22Rv1 (cell line): ENCODE results near the gene RBM27.
"Not testable (repeated sequence)": the region's sequence is repeated elsewhere in the genome, so short reads cannot be mapped to it uniquely, and the experiment has no call there.

ENCODE experiments used
- H3K27ac ChIP-seq: fragments of 450-650 bp; 2 replicates; pipeline ENCODE4 v1.5.1; 2017
- ZFX ChIP-seq: fragments of 450-650 bp; IDR thresholded peaks from 2 replicates; pipeline ENCODE4 v1.6.1; 2017; ENCODE audit warnings: antibody characterized with exemption, borderline replicate concordance
- TF ChIP-seq, protein P1 (sequence below): fragments of 450-650 bp; IDR thresholded peaks from 2 replicates; pipeline ENCODE4 v1.5.1; 2017; ENCODE audit warnings: mild to moderate bottlenecking

Gene RBM27

DNA sequence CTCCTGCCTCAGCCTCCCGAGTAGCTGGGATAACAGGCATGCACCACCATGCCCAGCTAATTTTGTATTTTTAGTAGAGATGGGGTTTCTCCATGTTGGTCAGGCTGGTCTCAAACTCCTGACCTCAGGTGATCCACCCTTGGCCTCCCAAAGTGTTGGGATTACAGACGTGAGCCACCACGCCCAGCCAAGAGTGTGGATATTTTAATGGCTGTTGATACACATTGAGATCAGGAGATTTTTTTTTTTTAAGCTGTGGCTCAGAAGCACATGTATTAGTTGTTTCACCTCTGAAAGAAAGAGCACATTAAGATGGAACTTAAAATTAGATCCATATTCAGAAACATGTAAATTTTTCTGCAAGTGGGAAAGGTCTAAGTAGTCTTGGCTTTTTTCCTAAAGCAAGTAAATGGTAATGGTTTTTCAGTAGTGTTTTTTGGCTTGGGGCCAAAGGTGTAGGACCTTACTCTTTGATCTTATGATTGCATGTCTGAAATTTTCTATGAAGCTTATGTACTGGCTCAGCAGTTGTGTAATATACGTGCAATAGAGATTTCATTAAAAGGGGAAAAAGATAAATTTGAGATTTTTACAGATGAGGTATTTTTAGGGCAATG is 9.9 kb downstream of the RBM27 start:
- peak overlapping the region; percentile 3; the same call in 1 of the 2 replicates for H3K27ac ChIP-seq
- TF ChIP-seq ZFX: no peak
- TF ChIP-seq, protein P1, sequence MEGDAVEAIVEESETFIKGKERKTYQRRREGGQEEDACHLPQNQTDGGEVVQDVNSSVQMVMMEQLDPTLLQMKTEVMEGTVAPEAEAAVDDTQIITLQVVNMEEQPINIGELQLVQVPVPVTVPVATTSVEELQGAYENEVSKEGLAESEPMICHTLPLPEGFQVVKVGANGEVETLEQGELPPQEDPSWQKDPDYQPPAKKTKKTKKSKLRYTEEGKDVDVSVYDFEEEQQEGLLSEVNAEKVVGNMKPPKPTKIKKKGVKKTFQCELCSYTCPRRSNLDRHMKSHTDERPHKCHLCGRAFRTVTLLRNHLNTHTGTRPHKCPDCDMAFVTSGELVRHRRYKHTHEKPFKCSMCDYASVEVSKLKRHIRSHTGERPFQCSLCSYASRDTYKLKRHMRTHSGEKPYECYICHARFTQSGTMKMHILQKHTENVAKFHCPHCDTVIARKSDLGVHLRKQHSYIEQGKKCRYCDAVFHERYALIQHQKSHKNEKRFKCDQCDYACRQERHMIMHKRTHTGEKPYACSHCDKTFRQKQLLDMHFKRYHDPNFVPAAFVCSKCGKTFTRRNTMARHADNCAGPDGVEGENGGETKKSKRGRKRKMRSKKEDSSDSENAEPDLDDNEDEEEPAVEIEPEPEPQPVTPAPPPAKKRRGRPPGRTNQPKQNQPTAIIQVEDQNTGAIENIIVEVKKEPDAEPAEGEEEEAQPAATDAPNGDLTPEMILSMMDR: no peak

DNA sequence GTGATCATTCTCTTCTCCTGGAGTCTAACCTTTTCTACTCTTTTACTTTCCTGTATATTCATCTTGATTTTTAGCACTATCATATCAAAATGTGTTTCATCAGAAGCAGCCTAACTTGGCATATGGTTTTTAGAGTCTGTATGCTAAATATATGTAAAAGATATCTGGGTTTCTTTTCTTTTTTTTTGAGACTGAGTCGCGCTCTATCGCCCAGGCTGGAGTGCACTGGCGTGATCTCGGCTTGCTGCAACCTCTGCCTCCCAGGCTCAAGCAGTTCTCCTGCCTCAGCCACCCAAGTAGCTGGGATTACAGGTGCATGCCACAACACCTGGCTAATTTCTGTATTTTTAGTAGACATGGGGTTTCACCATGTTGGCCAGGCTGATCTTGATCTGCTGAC is 11.5 kb downstream of the RBM27 start:
- H3K27ac ChIP-seq: not testable (repeated sequence)

DNA sequence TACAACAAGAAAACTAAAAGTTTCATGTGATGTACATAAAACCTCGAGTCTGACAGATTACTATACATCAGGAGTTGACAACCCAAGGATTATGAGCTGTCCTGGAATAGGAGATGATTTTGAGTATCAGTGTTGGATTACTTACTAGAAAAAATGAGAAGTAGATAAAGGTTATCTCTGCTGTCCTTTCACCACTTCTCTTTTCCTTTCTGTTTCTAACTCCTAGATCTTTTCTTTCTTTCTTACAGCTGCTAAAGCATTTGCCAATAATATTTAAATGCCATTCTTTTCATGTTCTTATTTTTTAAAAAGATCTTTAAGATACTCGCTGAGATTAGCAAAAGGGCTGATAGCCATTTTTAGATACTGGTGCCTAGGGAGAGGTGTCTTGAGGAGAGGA is 14.8 kb downstream of the RBM27 start:
- no peak overlapping the region for H3K27ac ChIP-seq
- TF ChIP-seq, protein P1: no peak
- TF ChIP-seq ZFX: no peak

DNA sequence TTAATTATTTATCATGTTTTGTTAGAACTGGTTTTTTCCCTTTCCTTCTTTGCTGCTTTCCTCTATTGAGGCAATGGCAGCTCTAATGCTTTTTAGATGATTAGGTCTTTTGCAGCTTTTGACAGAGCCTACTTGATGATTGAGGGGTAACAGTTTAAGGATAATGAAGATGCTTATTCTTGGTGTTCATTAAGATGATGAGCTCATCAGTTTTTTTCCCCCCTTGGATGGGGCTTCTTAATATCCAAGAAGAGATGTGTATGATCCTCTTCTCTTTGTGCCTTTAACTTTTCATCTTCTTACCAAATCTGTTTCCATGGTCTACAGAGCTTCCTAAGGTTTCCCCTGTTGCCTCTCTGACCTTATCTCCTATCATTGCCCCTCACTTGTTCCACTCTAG is 15.8 kb downstream of the RBM27 start:
- TF ChIP-seq, protein P1: no peak
- TF ChIP-seq ZFX: no peak
- no peak overlapping the region for H3K27ac ChIP-seq

GRCh38 chr5:146221234-146221633 is 17.8 kb downstream of the RBM27 start:
- TF ChIP-seq ZFX: no peak
- TF ChIP-seq, protein P1: no peak
- no peak overlapping the region for H3K27ac ChIP-seq

DNA sequence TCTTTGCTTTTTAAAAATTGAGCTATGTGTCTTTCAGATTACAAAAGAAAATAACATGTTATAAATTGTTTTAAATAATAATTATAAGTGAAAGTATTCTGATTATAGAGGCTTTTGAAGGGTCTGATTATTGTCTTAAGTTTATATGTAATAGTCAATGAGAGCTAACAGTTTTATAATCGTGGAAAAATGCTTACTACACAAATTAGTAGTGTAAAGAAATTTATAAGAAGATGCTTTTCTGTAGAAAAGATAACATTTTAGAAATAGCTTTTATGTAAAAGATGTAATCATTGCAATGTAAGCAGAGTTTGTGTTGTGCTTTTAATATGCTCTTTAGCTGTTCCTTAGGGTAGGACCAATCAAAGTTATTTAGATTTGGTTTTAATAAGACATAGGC is 18.6 kb downstream of the RBM27 start:
- no peak overlapping the region for H3K27ac ChIP-seq

DNA sequence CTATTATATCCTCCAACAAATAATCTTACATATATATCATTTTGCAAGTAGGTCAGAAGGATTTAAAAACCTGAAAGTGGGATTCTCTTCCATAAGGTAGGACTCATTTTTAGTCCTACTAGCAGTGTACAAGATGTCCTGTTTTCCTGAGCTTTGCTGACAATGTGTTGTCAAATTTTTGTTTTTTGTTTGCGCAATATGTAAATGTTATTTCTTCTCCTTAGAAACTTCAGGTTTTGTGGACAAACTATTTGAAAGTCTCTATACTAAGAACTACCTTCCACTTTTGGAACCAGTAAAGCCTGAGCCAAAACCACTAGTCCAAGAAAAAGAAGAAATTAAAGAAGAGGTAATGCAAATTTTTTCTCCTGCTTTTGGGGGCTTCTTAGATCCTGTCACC is 19.8 kb downstream of the RBM27 start:
- no peak overlapping the region for H3K27ac ChIP-seq
- TF ChIP-seq, protein P1: no peak
- no peak for TF ChIP-seq ZFX

More for the DNA sequence above, 18.6 kb downstream of the RBM27 start:
- TF ChIP-seq ZFX: no peak
- TF ChIP-seq, protein P1: no peak

DNA sequence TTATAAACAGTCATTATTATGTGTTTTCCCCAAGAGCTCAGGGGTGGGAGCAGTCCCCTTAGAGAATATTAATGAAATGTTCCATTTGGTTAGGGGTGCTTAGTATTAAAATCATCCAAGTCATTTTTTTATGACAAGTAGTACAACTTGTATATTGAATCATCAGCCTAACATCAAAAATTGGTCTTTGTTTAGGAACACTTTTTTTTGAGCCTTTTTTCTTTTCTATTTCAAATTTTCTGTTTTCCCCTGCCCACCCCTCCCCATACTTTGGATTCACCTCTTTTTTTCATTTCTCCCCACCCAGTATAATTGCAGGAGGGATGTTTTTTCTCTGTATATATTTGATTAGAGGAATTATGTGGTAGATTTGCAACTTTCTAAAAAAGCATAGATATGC is 25.8 kb downstream of the RBM27 start:
- H3K27ac ChIP-seq: no peak overlapping the region
- TF ChIP-seq, protein P1: no peak
- TF ChIP-seq ZFX: no peak
